Activated CD4-positive, alpha-beta T cell treated with anti-CD3 and anti-CD28 coated beads, Interleukin-2, amount 10 ng/mL, durations not matched to agents 24 days and 14 days (primary cell): ENCODE data around the gene TEAD2. TPM values are rescaled to one million over a fixed set of nuclear protein-coding genes. Genes with fewer than 3 reads are reported as not detected.
"Not testable (repeated sequence)": the region's sequence is repeated elsewhere in the genome, so short reads cannot be mapped to it uniquely, and the experiment has no call there.

Experiments used
- DNase-seq: peaks from one replicate; pipeline ENCODE4 v3.0.0; 2022
- H3K27ac Mint-ChIP-seq: one replicate; pipeline ENCODE4 v1.8.0; 2022; ENCODE audit warnings: mild to moderate bottlenecking, mixed read lengths
- H3K27me3 Mint-ChIP-seq: one replicate; pipeline ENCODE4 v1.8.0; 2022; ENCODE audit warnings: mixed read lengths
- H3K36me3 Mint-ChIP-seq: one replicate; pipeline ENCODE4 v1.8.0; 2022; ENCODE audit warnings: low read depth, mild to moderate bottlenecking, mixed read lengths
- H3K4me1 Mint-ChIP-seq: one replicate; pipeline ENCODE4 v1.8.0; 2021; ENCODE audit warnings: mixed read lengths
- H3K4me3 Mint-ChIP-seq: one replicate; pipeline ENCODE4 v1.8.0; 2022; ENCODE audit warnings: mild to moderate bottlenecking, moderate library complexity, mixed read lengths
- H3K9me3 Mint-ChIP-seq: one replicate; pipeline ENCODE4 v1.8.0; 2021; ENCODE audit warnings: mixed read lengths
- intact Hi-C: fragments of 100-400 bp; cut with micrococcal nuclease; formaldehyde crosslinking; loops from one replicate; pipeline ENCODE4 v1.15.1; 2023
- total RNA-seq: library from RNA; stranded (reverse); gene quantifications from 2 replicates; pipeline ENCODE4 v1.2.3, GENCODE V29; 2022

The TEAD2 gene
- total RNA-seq, 1 donor from 2014 or later = not detected

GRCh38 chr19:49325756-49326155 lies 36.5 kb downstream of the TEAD2 start:
- intact Hi-C loops, H3K27me3 Mint-ChIP-seq: not testable (repeated sequence)

GRCh38 chr19:49324801-49325576 lies 37.2 kb downstream of the TEAD2 start, which contains the start of gene SLC6A16:
Gene SLC6A16 (minus strand): TSS chr19:49325191. CDS start chr19:49311347, 13,844 bp downstream.
- Mint-ChIP-seq H3K4me3 (no peak within 1 kb of the TSS), H3K27me3 (no peaks in the 10 kb centered on the region), H3K36me3 (peaks cover 18% of the 10 kb centered on the region), H3K9me3 (peaks cover 3% of the 10 kb centered on the region), H3K27ac (no peak within 1 kb of the TSS), H3K4me1 (peaks cover 15% of the 10 kb centered on the region)
- intact Hi-C loops = no loop called here
- no peak for DNase-seq

More at GRCh38 chr19:49325756-49326155, 36.5 kb downstream of the TEAD2 start:
- H3K9me3 Mint-ChIP-seq, H3K4me3 Mint-ChIP-seq, DNase-seq, H3K27ac Mint-ChIP-seq: not testable (repeated sequence)
- Mint-ChIP-seq H3K4me1 (peaks cover 20% of the 10 kb centered on the region), H3K36me3 (peaks cover 21% of the 10 kb centered on the region)

GRCh38 chr19:49318296-49318695 lies 43.9 kb downstream of the TEAD2 start:
- H3K4me1 Mint-ChIP-seq = peaks cover 5% of the 10 kb centered on the region
- H3K36me3 Mint-ChIP-seq = peaks cover 29% of the 10 kb centered on the region
- no peak overlapping the region for H3K4me3 Mint-ChIP-seq
- peaks cover 18% of the 10 kb centered on the region for H3K9me3 Mint-ChIP-seq
- H3K27me3 Mint-ChIP-seq = peaks cover 3% of the 10 kb centered on the region
- H3K27ac Mint-ChIP-seq = no peak overlapping the region
- no peak for DNase-seq
- intact Hi-C loops = no loop called here

- Mint-ChIP-seq H3K9me3 (peaks cover 15% of the 10 kb centered on the region), H3K36me3 (peaks cover 26% of the 10 kb centered on the region), H3K27me3 (peaks cover 3% of the 10 kb centered on the region), H3K27ac (no peak overlapping the region), H3K4me1 (peaks cover 5% of the 10 kb centered on the region), H3K4me3 (no peak overlapping the region)
- intact Hi-C loops = no loop called here
- peak; percentile 12 for DNase-seq
Observed at GRCh38 chr19:49316284-49316683, 45.9 kb downstream of the TEAD2 start.

GRCh38 chr19:49315111-49315510 lies 47.1 kb downstream of the TEAD2 start:
- Mint-ChIP-seq H3K4me3 (no peak overlapping the region), H3K27ac (no peak overlapping the region), H3K36me3 (peaks cover 24% of the 10 kb centered on the region), H3K9me3 (peaks cover 15% of the 10 kb centered on the region), H3K27me3 (peaks cover 3% of the 10 kb centered on the region), H3K4me1 (peaks cover 5% of the 10 kb centered on the region)
- intact Hi-C loops = no loop called here
- DNase-seq = peak; percentile 24

- Mint-ChIP-seq H3K27ac (no peak overlapping the region), H3K27me3 (no peaks in the 10 kb centered on the region), H3K9me3 (no peaks in the 10 kb centered on the region), H3K36me3 (peaks cover 2% of the 10 kb centered on the region), H3K4me1 (no peaks in the 10 kb centered on the region), H3K4me3 (no peak overlapping the region)
- no peak for DNase-seq
- intact Hi-C loops = no loop called here
Observed at GRCh38 chr19:49309087-49309486, 53.1 kb downstream of the TEAD2 start.

- DNase-seq, H3K36me3 Mint-ChIP-seq, H3K27me3 Mint-ChIP-seq, intact Hi-C loops, H3K4me3 Mint-ChIP-seq, H3K9me3 Mint-ChIP-seq, H3K27ac Mint-ChIP-seq, H3K4me1 Mint-ChIP-seq: not testable (repeated sequence)
Observed at GRCh38 chr19:49306734-49307133, 55.5 kb downstream of the TEAD2 start.

GRCh38 chr19:49301866-49302252 lies 60.4 kb downstream of the TEAD2 start:
- intact Hi-C loops = loop anchor here (1.0 to 2.0 kb wide), 2 partner anchors 26 to 75 kb away; no protein-coding TSS in a partner anchor
- no peak for DNase-seq
- Mint-ChIP-seq H3K27ac (no peak overlapping the region), H3K36me3 (no peaks in the 10 kb centered on the region), H3K4me3 (no peak overlapping the region), H3K9me3 (no peaks in the 10 kb centered on the region), H3K4me1 (peaks cover 6% of the 10 kb centered on the region), H3K27me3 (peaks cover 12% of the 10 kb centered on the region)

- Mint-ChIP-seq H3K4me3 (no peak overlapping the region), H3K4me1 (peaks cover 6% of the 10 kb centered on the region), H3K27ac (no peak overlapping the region), H3K36me3 (no peaks in the 10 kb centered on the region), H3K27me3 (peaks cover 12% of the 10 kb centered on the region), H3K9me3 (no peaks in the 10 kb centered on the region)
- intact Hi-C loops = loop anchor here (1.0 to 2.0 kb wide), 2 partner anchors 27 to 75 kb away; no protein-coding TSS in a partner anchor
- peak; percentile 93 for DNase-seq
Observed at GRCh38 chr19:49301165-49301865, 60.9 kb downstream of the TEAD2 start.

GRCh38 chr19:49298653-49299052 lies 63.6 kb downstream of the TEAD2 start:
- H3K4me3 Mint-ChIP-seq, H3K9me3 Mint-ChIP-seq, DNase-seq, H3K27ac Mint-ChIP-seq, H3K4me1 Mint-ChIP-seq, intact Hi-C loops, H3K36me3 Mint-ChIP-seq: not testable (repeated sequence)
- peaks cover 11% of the 10 kb centered on the region for H3K27me3 Mint-ChIP-seq

GRCh38 chr19:49297403-49297802 lies 64.8 kb downstream of the TEAD2 start:
- H3K4me3 Mint-ChIP-seq = no peak overlapping the region
- DNase-seq = no peak
- H3K4me1 Mint-ChIP-seq = peaks cover 6% of the 10 kb centered on the region
- H3K36me3 Mint-ChIP-seq = no peaks in the 10 kb centered on the region
- no peaks in the 10 kb centered on the region for H3K9me3 Mint-ChIP-seq
- intact Hi-C loops = no loop called here
- no peak overlapping the region for H3K27ac Mint-ChIP-seq
- peaks cover 11% of the 10 kb centered on the region for H3K27me3 Mint-ChIP-seq

- no peak overlapping the region for H3K27ac Mint-ChIP-seq
- H3K4me3 Mint-ChIP-seq = no peak overlapping the region
- peaks cover 10% of the 10 kb centered on the region for H3K27me3 Mint-ChIP-seq
- DNase-seq = no peak
- no peaks in the 10 kb centered on the region for H3K36me3 Mint-ChIP-seq
- no peaks in the 10 kb centered on the region for H3K9me3 Mint-ChIP-seq
- peaks cover 1% of the 10 kb centered on the region for H3K4me1 Mint-ChIP-seq
- intact Hi-C loops = no loop called here
Observed at GRCh38 chr19:49295208-49295880, 66.9 kb downstream of the TEAD2 start.

GRCh38 chr19:49294401-49294800 lies 67.8 kb downstream of the TEAD2 start:
- no peaks in the 10 kb centered on the region for H3K36me3 Mint-ChIP-seq
- no peak for DNase-seq
- H3K9me3 Mint-ChIP-seq = no peaks in the 10 kb centered on the region
- H3K4me1 Mint-ChIP-seq = no peaks in the 10 kb centered on the region
- peaks cover 8% of the 10 kb centered on the region for H3K27me3 Mint-ChIP-seq
- intact Hi-C loops = no loop called here
- no peak overlapping the region for H3K4me3 Mint-ChIP-seq
- no peak overlapping the region for H3K27ac Mint-ChIP-seq
